IMR-90 (cell line): ENCODE data around the gene LAMA3. TPM values are rescaled to one million over a fixed set of nuclear protein-coding genes. Genes with fewer than 3 reads are reported as not detected.

ENCODE experiments used
- ATAC-seq: fragments of 200-7000 bp; cut with Tn5 transposase; 2 replicates; pipeline ENCODE4 v1.9.1; 2020; ENCODE audit warnings: low read depth, mild to moderate bottlenecking, moderate library complexity
- BruUV-seq: library from RNA; stranded (reverse); fragments of 400-500 nt; replicated peaks from 2 replicates; lab custom pipeline; 2021; lab: Mats Ljungman, UMichigan
- CTCF ChIA-PET: fragments of 300-600 bp; formaldehyde crosslinking; extraction: SDS; loops from one replicate; lab custom pipeline; 2021; ENCODE audit warnings: antibody characterized with exemption; lab: Yijun Ruan, JAX
- POLR2A ChIA-PET: fragments of 300-600 bp; sonication (Branson Sonifier 250); formaldehyde crosslinking; loops from one replicate; lab custom pipeline; 2022; ENCODE audit warnings: antibody characterized with exemption; ENCODE audit not compliant: unreplicated experiment; lab: Charles Lee
- DNase-seq: peaks from one replicate; pipeline ENCODE4 v3.0.0; 2013
- H2AFZ ChIP-seq: replicated peaks from 2 replicates; pipeline ENCODE3; 2013; ENCODE audit warnings: low read length, mild to moderate bottlenecking; ENCODE audit not compliant: poor library complexity
- H2AK5ac ChIP-seq: 2 replicates; pipeline ENCODE4 v1.6.1; 2013; ENCODE audit warnings: low read depth, low read length, inconsistent platforms
- H2AK9ac ChIP-seq: replicated peaks from 2 replicates; pipeline ENCODE3; 2013; ENCODE audit warnings: mild to moderate bottlenecking, low read depth, low read length, moderate library complexity; ENCODE audit not compliant: poor library complexity
- H2BK120ac ChIP-seq: 2 replicates; pipeline ENCODE4 v1.6.1; 2013; ENCODE audit warnings: low read depth, low read length, inconsistent platforms
- H2BK15ac ChIP-seq: 3 replicates; pipeline ENCODE4 v1.6.1; 2013; ENCODE audit warnings: low read depth, low read length, inconsistent platforms
- H2BK20ac ChIP-seq: 2 replicates; pipeline ENCODE4 v1.6.1; 2013; ENCODE audit warnings: low read depth, mild to moderate bottlenecking, inconsistent platforms, low read length, moderate library complexity
- H2BK5ac ChIP-seq: 2 replicates; pipeline ENCODE4 v1.6.1; 2013; ENCODE audit warnings: mild to moderate bottlenecking, low read depth, low read length, inconsistent platforms; ENCODE audit not compliant: poor library complexity, severe bottlenecking
- H3K14ac ChIP-seq: replicated peaks from 2 replicates; pipeline ENCODE4 v1.6.1; 2013; ENCODE audit warnings: low read depth, low read length, inconsistent platforms
- H3K18ac ChIP-seq: 2 replicates; pipeline ENCODE4 v1.6.1; 2013; ENCODE audit warnings: low read depth, low read length, control low read depth
- H3K23ac ChIP-seq: 2 replicates; pipeline ENCODE4 v1.6.1; 2013; ENCODE audit warnings: low read depth, low read length, inconsistent platforms
- H3K27ac ChIP-seq: 2 replicates; pipeline ENCODE4 v1.5.1; 2013; ENCODE audit warnings: mild to moderate bottlenecking, control low read depth, low read length; ENCODE audit not compliant: insufficient read depth
- H3K27me3 ChIP-seq: 2 replicates; pipeline ENCODE4 v1.6.1; 2013; ENCODE audit warnings: low read length; ENCODE audit not compliant: control insufficient read depth, insufficient read depth
- H3K36me3 ChIP-seq: 2 replicates; pipeline ENCODE4 v1.6.1; 2013; ENCODE audit warnings: low read length, mixed read lengths; ENCODE audit not compliant: control insufficient read depth, insufficient read depth
- H3K4ac ChIP-seq: 2 replicates; pipeline ENCODE4 v1.6.1; 2013; ENCODE audit warnings: low read depth, low read length, inconsistent platforms
- H3K4me1 ChIP-seq: 2 replicates; pipeline ENCODE4 v1.6.1; 2013; ENCODE audit warnings: low read length, mixed read lengths; ENCODE audit not compliant: control insufficient read depth, insufficient read depth
- H3K4me2 ChIP-seq: 2 replicates; pipeline ENCODE4 v1.6.1; 2013; ENCODE audit warnings: low read depth, mild to moderate bottlenecking, control low read depth, low read length, moderate library complexity
- H3K4me3 ChIP-seq: 2 replicates; pipeline ENCODE4 v1.5.1; 2013; ENCODE audit warnings: low read depth, mild to moderate bottlenecking, control low read depth, low read length, moderate library complexity; ENCODE audit not compliant: insufficient read depth
- H3K56ac ChIP-seq: 2 replicates; pipeline ENCODE4 v1.6.1; 2013; ENCODE audit warnings: low read length, inconsistent platforms; ENCODE audit not compliant: insufficient read depth; ENCODE audit errors: extremely low read depth
- H3K79me1 ChIP-seq, 2 experiments: 2 replicates each; pipeline ENCODE4 v1.6.1; 2013; ENCODE audit warnings: low read length in 2 of 2, inconsistent platforms in 1 of 2, low read depth in 1 of 2
- H3K9ac ChIP-seq: 2 replicates; pipeline ENCODE4 v1.6.1; 2013; ENCODE audit warnings: low read depth, low read length, control low read depth
- H3K9me1 ChIP-seq: 2 replicates; pipeline ENCODE4 v1.6.1; 2013; ENCODE audit warnings: low read length, inconsistent platforms; ENCODE audit not compliant: insufficient read depth
- H3K9me3 ChIP-seq: 2 replicates; pipeline ENCODE4 v1.6.1; 2013; ENCODE audit warnings: low read length; ENCODE audit not compliant: control insufficient read depth, insufficient read depth
- H4K20me1 ChIP-seq: 2 replicates; pipeline ENCODE4 v1.6.1; 2013; ENCODE audit warnings: low read length, inconsistent platforms; ENCODE audit not compliant: insufficient read depth
- H4K5ac ChIP-seq: 2 replicates; pipeline ENCODE4 v1.6.1; 2013; ENCODE audit warnings: mild to moderate bottlenecking, low read depth, low read length, control low read depth
- H4K8ac ChIP-seq, 2 experiments: 2 replicates each; pipeline ENCODE4 v1.6.1; 2013; ENCODE audit warnings: low read depth in 2 of 2, low read length in 2 of 2, control low read depth in 1 of 2, inconsistent platforms in 1 of 2
- H4K91ac ChIP-seq: 2 replicates; pipeline ENCODE4 v1.6.1; 2013; ENCODE audit warnings: low read depth, low read length, inconsistent platforms; ENCODE audit not compliant: insufficient read depth
- BHLHE40 ChIP-seq: fragments of 150-350 bp; IDR thresholded peaks from 2 replicates; pipeline ENCODE4 v1.6.1; 2016; ENCODE audit warnings: mild to moderate bottlenecking, low read depth, low read length
- MAZ ChIP-seq: IDR thresholded peaks from 2 replicates; pipeline ENCODE4 v1.6.1; 2012; ENCODE audit warnings: low read depth, mild to moderate bottlenecking, low read length, improper control_type of control experiment, moderate library complexity, borderline replicate concordance
- MXI1 ChIP-seq: IDR thresholded peaks from 2 replicates; pipeline ENCODE4 v1.6.1; 2012; ENCODE audit warnings: low read depth, mild to moderate bottlenecking, low read length, moderate library complexity, borderline replicate concordance
- NFE2L2 ChIP-seq: fragments of 150-350 bp; IDR thresholded peaks from 2 replicates; pipeline ENCODE4 v1.6.1; 2016; ENCODE audit warnings: low read depth, mild to moderate bottlenecking, low read length
- RCOR1 ChIP-seq: IDR thresholded peaks from 2 replicates; pipeline ENCODE4 v1.6.1; 2012; ENCODE audit warnings: mild to moderate bottlenecking, low read length, improper control_type of control experiment; ENCODE audit not compliant: insufficient replicate concordance
- SMC3 ChIP-seq: fragments of 150-350 bp; IDR thresholded peaks from 2 replicates; pipeline ENCODE4 v1.6.1; 2016; ENCODE audit warnings: low read depth, mild to moderate bottlenecking, antibody characterized with exemption, low read length, moderate library complexity
- WGBS, 2 experiments: methylation state at CpG; one replicate each; pipeline versions ENCODE4 v1.1.5 to v1.1.7; 2013; ENCODE audit warnings: missing lambda C conversion rate in 2 of 2; ENCODE audit not compliant: insufficient read length in 1 of 2; ENCODE audit errors: extremely low coverage in 2 of 2; 5-methylcytosine and 5-hydroxymethylcytosine counted together
- dilution Hi-C: fragments of 300-500 bp; cut with HindIII; formaldehyde crosslinking; loops from one replicate; pipeline ENCODE4 v1.14.3; 2018; ENCODE audit warnings: low sequenced_read_pairs; ENCODE audit not compliant: unreplicated experiment
- in situ Hi-C: fragments of 300-500 bp; cut with MboI; formaldehyde crosslinking; loops from 3 replicates; pipeline ENCODE4 v1.14.3; 2019; ENCODE audit warnings: low sequenced_read_pairs, inconsistent platforms, mixed read lengths
- intact Hi-C: fragments of 100-400 bp; cut with micrococcal nuclease; formaldehyde crosslinking; loops from 2 replicates; pipeline ENCODE4 v1.10.0; 2022
- polyA plus RNA-seq, 3 experiments: library from polyadenylated mRNA; depleted of rRNA; stranded (reverse); fragments of >200 nt; gene quantifications; 2 replicates each; pipeline ENCODE4 v1.2.3, GENCODE V29; 2012; ENCODE audit warnings: low replicate concordance in 1 of 3
- total RNA-seq: library from RNA; depleted of rRNA; stranded (reverse); fragments of >200 nt; gene quantifications from 2 replicates; pipeline ENCODE4 v1.2.3, GENCODE V29; 2012
- TF ChIP-seq, protein P1 (sequence below): fragments of 150-350 bp; IDR thresholded peaks from 2 replicates; pipeline ENCODE4 v1.6.1; 2016; ENCODE audit warnings: low read depth, mild to moderate bottlenecking, low read length, moderate library complexity, borderline replicate concordance

Gene LAMA3
- total and polyA plus RNA-seq, 2 of the 4 experiments (the other 2 are of a cell fraction) = 0.18 to 0.19 TPM

DNA sequence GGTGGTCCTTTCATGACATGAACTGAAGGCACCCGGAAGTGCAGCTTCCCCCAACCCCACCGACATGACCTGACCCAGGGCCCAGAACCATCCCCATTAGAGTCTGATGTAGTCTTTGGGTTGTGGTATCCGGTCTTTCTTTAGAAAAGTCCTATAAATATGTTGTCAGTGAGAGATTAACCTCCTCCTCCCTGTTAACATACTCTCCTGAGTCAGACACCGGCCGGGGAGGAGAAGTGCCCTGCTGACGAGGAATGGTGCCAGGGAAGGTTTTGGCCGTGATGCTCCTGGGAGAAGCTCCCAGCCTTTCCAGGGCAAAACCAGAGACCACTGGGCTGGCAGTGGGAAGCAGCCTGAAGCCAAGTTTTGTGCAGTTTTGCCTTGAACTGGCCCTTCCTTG, 109.0 kb downstream of the LAMA3 start:
- Histone ChIP-seq H2BK20ac (no peak overlapping the region), H3K27ac (no peak overlapping the region), H3K27me3 (peaks cover 23% of the 10 kb centered on the region), H3K4me2 (no peak overlapping the region), H3K9me1 (no peaks in the 10 kb centered on the region), H3K9me3 (no peaks in the 10 kb centered on the region), H4K20me1 (no peaks in the 10 kb centered on the region), H2AK5ac (no peak overlapping the region), H3K56ac (no peak overlapping the region), H2BK15ac (no peak overlapping the region), H2BK120ac (no peak overlapping the region), H3K14ac (no peak overlapping the region), H3K79me1 (no peaks in the 10 kb centered on the region), H4K5ac (no peak overlapping the region), H3K23ac (no peak overlapping the region), H3K4ac (no peak overlapping the region), H3K9ac (no peak overlapping the region), H3K36me3 (no peaks in the 10 kb centered on the region), H3K4me3 (no peak overlapping the region), H2AK9ac (no peak overlapping the region), H3K4me1 (no peaks in the 10 kb centered on the region), H2BK5ac (no peak overlapping the region), H2AFZ (no peak overlapping the region), H4K8ac (no peak overlapping the region), H4K91ac (no peak overlapping the region), H3K18ac (no peak overlapping the region)
- TF ChIP-seq, protein P1, sequence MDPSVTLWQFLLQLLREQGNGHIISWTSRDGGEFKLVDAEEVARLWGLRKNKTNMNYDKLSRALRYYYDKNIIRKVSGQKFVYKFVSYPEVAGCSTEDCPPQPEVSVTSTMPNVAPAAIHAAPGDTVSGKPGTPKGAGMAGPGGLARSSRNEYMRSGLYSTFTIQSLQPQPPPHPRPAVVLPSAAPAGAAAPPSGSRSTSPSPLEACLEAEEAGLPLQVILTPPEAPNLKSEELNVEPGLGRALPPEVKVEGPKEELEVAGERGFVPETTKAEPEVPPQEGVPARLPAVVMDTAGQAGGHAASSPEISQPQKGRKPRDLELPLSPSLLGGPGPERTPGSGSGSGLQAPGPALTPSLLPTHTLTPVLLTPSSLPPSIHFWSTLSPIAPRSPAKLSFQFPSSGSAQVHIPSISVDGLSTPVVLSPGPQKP = no peak
- TF ChIP-seq BHLHE40 (no peak), NFE2L2 (no peak), SMC3 (no peak), MXI1 (no peak), MAZ (no peak), RCOR1 (no peak)
- ChIA-PET CTCF (no interaction called here), POLR2A (no interaction called here)
- WGBS, 2 experiments = no CpG with 5 or more reads among the region's 7 CpGs
- in situ Hi-C loops = no loop called here
- no peak for ATAC-seq
- no TSS peak for BruUV-seq
- dilution Hi-C loops = no loop called here
- DNase-seq = no peak
- intact Hi-C loops = loop anchor here (5.0 kb wide), 1 partner anchor 51 kb away; no protein-coding TSS in a partner anchor
